ENCODE data around the gene ABCD2. TPM values are rescaled to one million over a fixed set of nuclear protein-coding genes. Genes with fewer than 3 reads are reported as not detected.

The ABCD2 gene
- total RNA-seq, 1 experiment from 2014 or later, result not detected

DNA sequence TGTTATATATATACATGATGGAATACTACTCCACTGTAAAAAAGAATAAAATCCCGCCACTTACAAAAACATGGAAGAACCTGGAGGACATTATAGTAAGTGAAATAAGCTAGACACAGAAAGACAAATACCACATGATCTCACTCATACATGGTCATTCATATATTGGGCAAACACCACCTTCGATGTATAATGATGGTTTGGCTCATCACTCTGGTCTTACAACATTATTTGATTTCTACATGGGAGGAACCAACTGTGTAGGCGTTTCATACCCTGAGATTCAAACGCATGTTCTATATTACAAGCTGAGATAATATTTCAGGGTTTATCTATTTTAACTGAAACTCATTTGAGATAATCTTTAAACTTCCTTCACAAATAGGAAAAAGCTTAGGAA lies 48.3 kb downstream of the ABCD2 start:
- no peaks in the 10 kb centered on the region for H3K9me2 ChIP-seq (ENCODE audit: insufficient read depth)
- no peaks in the 10 kb centered on the region for H3K9me3 ChIP-seq (ENCODE audit: control insufficient read depth in 1 of 2, insufficient read depth in 1 of 2, low read depth in 1 of 2, low read length in 2 of 2)
- no TSS peak for BruUV-seq (replicated peaks)
- DNase-seq (ENCODE audit: low read depth, low spot score), result no peak
- no peak overlapping the region for H3K4me2 ChIP-seq (ENCODE audit: low read length)
- H4K20me1 ChIP-seq (ENCODE audit: insufficient read depth), result no peaks in the 10 kb centered on the region
- H3K27ac ChIP-seq (ENCODE audit: low read depth, low read length), result no peak overlapping the region
- ChIA-PET CTCF (no interaction called here), POLR2A (no interaction called here), RAD21 (ENCODE audit: low non-redundant PET in 1 of 2, low total read pairs in 2 of 2, uncharacterized antibody in 2 of 2, unreplicated experiment in 2 of 2) (no interaction called here)
- no peak overlapping the region for H3K9ac ChIP-seq (ENCODE audit: low read length)
- no peak for ATAC-seq
- intact Hi-C loops (cut with micrococcal nuclease), result no loop called here
- no peak overlapping the region for H2AFZ ChIP-seq (ENCODE audit: low read depth, low read length, poor library complexity, severe bottlenecking)
- H3K27me3 ChIP-seq (ENCODE audit: insufficient read depth, low read length), result no peaks in the 10 kb centered on the region
- TF ChIP-seq YY1 (IDR thresholded peaks at IDR 0.05; ENCODE audit: extremely low read depth, insufficient replicate concordance, low read depth, low read length), result no peak
- TF ChIP-seq, protein P1, sequence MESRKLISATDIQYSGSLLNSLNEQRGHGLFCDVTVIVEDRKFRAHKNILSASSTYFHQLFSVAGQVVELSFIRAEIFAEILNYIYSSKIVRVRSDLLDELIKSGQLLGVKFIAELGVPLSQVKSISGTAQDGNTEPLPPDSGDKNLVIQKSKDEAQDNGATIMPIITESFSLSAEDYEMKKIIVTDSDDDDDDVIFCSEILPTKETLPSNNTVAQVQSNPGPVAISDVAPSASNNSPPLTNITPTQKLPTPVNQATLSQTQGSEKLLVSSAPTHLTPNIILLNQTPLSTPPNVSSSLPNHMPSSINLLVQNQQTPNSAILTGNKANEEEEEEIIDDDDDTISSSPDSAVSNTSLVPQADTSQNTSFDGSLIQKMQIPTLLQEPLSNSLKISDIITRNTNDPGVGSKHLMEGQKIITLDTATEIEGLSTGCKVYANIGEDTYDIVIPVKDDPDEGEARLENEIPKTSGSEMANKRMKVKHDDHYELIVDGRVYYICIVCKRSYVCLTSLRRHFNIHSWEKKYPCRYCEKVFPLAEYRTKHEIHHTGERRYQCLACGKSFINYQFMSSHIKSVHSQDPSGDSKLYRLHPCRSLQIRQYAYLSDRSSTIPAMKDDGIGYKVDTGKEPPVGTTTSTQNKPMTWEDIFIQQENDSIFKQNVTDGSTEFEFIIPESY (IDR thresholded peaks at IDR 0.05; ENCODE audit: extremely low read depth, insufficient replicate concordance, low read length), result no peak
- TF ChIP-seq SP1 (IDR thresholded peaks at IDR 0.05; ENCODE audit: low read depth), result no peak
- TF ChIP-seq EGR1 (IDR thresholded peaks at IDR 0.05; ENCODE audit: low read depth), result no peak
- TF ChIP-seq, protein P2, sequence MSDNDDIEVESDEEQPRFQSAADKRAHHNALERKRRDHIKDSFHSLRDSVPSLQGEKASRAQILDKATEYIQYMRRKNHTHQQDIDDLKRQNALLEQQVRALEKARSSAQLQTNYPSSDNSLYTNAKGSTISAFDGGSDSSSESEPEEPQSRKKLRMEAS (IDR thresholded peaks at IDR 0.05), result no peak
- no peak for TF ChIP-seq POLR2AphosphoS5 (IDR thresholded peaks at IDR 0.05; ENCODE audit: low read depth, low read length)
- no peak for TF ChIP-seq SIN3A (IDR thresholded peaks at IDR 0.05; ENCODE audit: low read depth)
- no peak for TF ChIP-seq ZNF274 (IDR thresholded peaks at IDR 0.05; ENCODE audit: low read depth, low read length)
- no peak for TF ChIP-seq FOSL1 (IDR thresholded peaks at IDR 0.05; ENCODE audit: low read depth)
- TF ChIP-seq CEBPB (IDR thresholded peaks at IDR 0.05; ENCODE audit: low read depth), result no peak
- H3K4me1 ChIP-seq (ENCODE audit: control insufficient read depth in 1 of 2, insufficient read depth in 2 of 2, low read length in 2 of 2), result no peaks in the 10 kb centered on the region
- H3K79me2 ChIP-seq (ENCODE audit: insufficient read depth, low read length), result no peaks in the 10 kb centered on the region
- no peak overlapping the region for H3K4me3 ChIP-seq (replicated peaks in 1 of 2; ENCODE audit: low read depth in 1 of 2, low read length in 2 of 2)
- no peaks in the 10 kb centered on the region for H3K36me3 ChIP-seq (ENCODE audit: control insufficient read depth in 1 of 2, insufficient read depth in 2 of 2, low read length in 2 of 2)
